ENCODE measurements around the gene SLC47A2. TPM values are rescaled to one million over a fixed set of nuclear protein-coding genes. Genes with fewer than 3 reads are reported as not detected.

Gene SLC47A2
- total and polyA plus RNA-seq, 2 of the 13 experiments (the other 11 are each of a cell fraction or from before 2014, with no cell fraction given): 0.04 TPM; not detected in 1

- no peaks in the 10 kb centered on the region for H4K20me1 ChIP-seq (ENCODE audit: insufficient read depth, low read length)
- in situ Hi-C loops (cut with HindIII; ENCODE audit: extremely low pct_ligation_motif_present, low pct_unique_long_range_greater_than_20kb) (loop anchor here (25.0 kb wide), 1 partner anchor 205 kb away; no protein-coding TSS in a partner anchor), intact Hi-C loops (cut with micrococcal nuclease; ENCODE audit: unreplicated experiment) (loop anchor here (5.0 kb wide), 2 partner anchors 45 kb away; no protein-coding TSS in a partner anchor)
- H3K9me3 ChIP-seq (ENCODE audit: low read length): no peaks in the 10 kb centered on the region
- no peak overlapping the region for H3K27ac ChIP-seq (ENCODE audit: extremely low read length, insufficient read depth, low read length)
- BruUV-seq (replicated peaks): no TSS peak
- no peak overlapping the region for H3K4me3 ChIP-seq (replicated peaks in 1 of 3; ENCODE audit: insufficient read depth in 1 of 3, low read depth in 2 of 3, low read length in 3 of 3)
- H3K27me3 ChIP-seq (ENCODE audit: control insufficient read depth in 1 of 2, insufficient read depth in 2 of 2, low read length in 2 of 2): peaks cover 0 to 4% of the 10 kb centered on the region in 2 experiments; a peak in 2 of 5 replicates
- FAIRE-seq: no peak
- WGBS (ENCODE audit: low lambda C conversion rate): 63% methylated on average over 3 of the region's 7 CpGs
- no peak for ATAC-seq
- no peak for DNase-seq (ENCODE audit: low spot score)
- H3K4me1 ChIP-seq (ENCODE audit: insufficient read depth, low read length): peaks cover 70% of the 10 kb centered on the region
- ChIA-PET POLR2A (interaction anchor here (2.6 kb wide), 1 partner anchor 69 kb away, joined by 17 read pairs; the partner anchor contains the start of gene ALDH3A2), CTCF (ENCODE audit: low intra/inter-chr PET ratio, low total read pairs) (no interaction called here)
- no peak overlapping the region for H3K4me2 ChIP-seq (ENCODE audit: low read depth, low read length)
- H3K36me3 ChIP-seq (replicated peaks in 1 of 2; ENCODE audit: control insufficient read depth in 1 of 2, insufficient read depth in 2 of 2, low read length in 2 of 2): no peaks in the 10 kb centered on the region
- H2AFZ ChIP-seq (ENCODE audit: low read length): no peak overlapping the region
- H3K79me2 ChIP-seq (ENCODE audit: insufficient read depth, low read length): no peaks in the 10 kb centered on the region
- no peak overlapping the region for H3K9ac ChIP-seq (ENCODE audit: insufficient read depth, low read depth, low read length)
- no peak for TF ChIP-seq ARHGAP35 (CRISPR knock-in tag; IDR thresholded peaks at IDR 0.05; ENCODE audit: borderline replicate concordance)
- TF ChIP-seq XBP1 (CRISPR knock-in tag; IDR thresholded peaks at IDR 0.05): no peak
- TF ChIP-seq MAX (IDR thresholded peaks at IDR 0.05): no peak
- TF ChIP-seq YEATS2 (CRISPR knock-in tag; IDR thresholded peaks at IDR 0.05; ENCODE audit: borderline replicate concordance): no peak
- no peak for TF ChIP-seq MXD4 (CRISPR knock-in tag; IDR thresholded peaks at IDR 0.05)
- no peak for TF ChIP-seq NFRKB (IDR thresholded peaks at IDR 0.05)
- TF ChIP-seq ZNF513 (CRISPR knock-in tag; conservative IDR thresholded peaks at IDR 0.05): no peak
- TF ChIP-seq ZNF33A (CRISPR knock-in tag; IDR thresholded peaks at IDR 0.05; ENCODE audit: borderline replicate concordance): no peak
- no peak for TF ChIP-seq SNAPC5 (CRISPR knock-in tag; IDR thresholded peaks at IDR 0.05; ENCODE audit: borderline replicate concordance)
- no peak for TF ChIP-seq ZNF451 (CRISPR knock-in tag; IDR thresholded peaks at IDR 0.05)
- TF ChIP-seq ZFP91 (CRISPR knock-in tag; IDR thresholded peaks at IDR 0.05; ENCODE audit: borderline replicate concordance): no peak
- TF ChIP-seq ZMAT5 (CRISPR knock-in tag; IDR thresholded peaks at IDR 0.05; ENCODE audit: borderline replicate concordance, low read depth): no peak
- no peak for TF ChIP-seq CBX5 (CRISPR knock-in tag; IDR thresholded peaks at IDR 0.05; ENCODE audit: borderline replicate concordance)
These were observed 612 bp upstream of the SLC47A2 start for GRCh38 chr17:19717031-19717360.
